HEK293T (cell line): ENCODE measurements around the gene TMIE.

Source experiments
- CTCF ChIA-PET: fragments of 350-600 bp; formaldehyde crosslinking; extraction: SDS; loops from one replicate; lab custom pipeline; 2021; ENCODE audit warnings: antibody characterized with exemption, inconsistent platforms; lab: Yijun Ruan, JAX
- POLR2A ChIA-PET: fragments of 350-600 bp; formaldehyde crosslinking; extraction: SDS; loops from one replicate; lab custom pipeline; 2020; ENCODE audit warnings: antibody characterized with exemption, inconsistent platforms; lab: Yijun Ruan, JAX
- DNase-seq: peaks from one replicate; pipeline ENCODE4 v3.0.0; 2012; ENCODE audit warnings: mixed read lengths; ENCODE audit errors: extremely low spot score
- ARNT ChIP-seq: fragments of 450-650 bp; IDR thresholded peaks from 2 replicates; pipeline ENCODE4 v1.6.1; 2017; ENCODE audit warnings: mild to moderate bottlenecking
- BHLHE40 ChIP-seq: fragments of 450-650 bp; IDR thresholded peaks from 2 replicates; pipeline ENCODE4 v1.6.1; 2016; ENCODE audit warnings: mild to moderate bottlenecking, moderate library complexity, borderline replicate concordance
- CTBP1 ChIP-seq: fragments of 450-650 bp; IDR thresholded peaks from 2 replicates; pipeline ENCODE4 v1.6.1; 2016; ENCODE audit warnings: borderline replicate concordance
- ELF4 ChIP-seq: fragments of 450-650 bp; IDR thresholded peaks from 2 replicates; pipeline ENCODE4 v1.6.1; 2017; ENCODE audit warnings: antibody characterized with exemption
- FOXA1 ChIP-seq: fragments of 450-650 bp; IDR thresholded peaks from 2 replicates; pipeline ENCODE4 v1.6.1; 2016; ENCODE audit warnings: mild to moderate bottlenecking
- FOXK2 ChIP-seq: fragments of 450-650 bp; IDR thresholded peaks from 2 replicates; pipeline ENCODE4 v1.6.1; 2016; ENCODE audit warnings: mild to moderate bottlenecking
- FOXM1 ChIP-seq: fragments of 450-650 bp; IDR thresholded peaks from 2 replicates; pipeline ENCODE4 v1.6.1; 2017; ENCODE audit warnings: mild to moderate bottlenecking, borderline replicate concordance
- HDGF ChIP-seq: fragments of 450-650 bp; IDR thresholded peaks from 2 replicates; pipeline ENCODE4 v1.6.1; 2017; ENCODE audit warnings: antibody characterized with exemption, borderline replicate concordance
- L3MBTL2 ChIP-seq: fragments of 450-650 bp; conservative IDR thresholded peaks from 2 replicates; pipeline ENCODE4 v1.6.1; 2016; ENCODE audit warnings: mild to moderate bottlenecking
- LEF1 ChIP-seq: fragments of 450-650 bp; IDR thresholded peaks from 2 replicates; pipeline ENCODE4 v1.6.1; 2017; ENCODE audit warnings: mild to moderate bottlenecking, borderline replicate concordance
- NFRKB ChIP-seq: fragments of 450-650 bp; IDR thresholded peaks from 2 replicates; pipeline ENCODE4 v1.6.1; 2016; ENCODE audit warnings: mild to moderate bottlenecking, moderate library complexity
- SP1 ChIP-seq: fragments of 450-650 bp; IDR thresholded peaks from 2 replicates; pipeline ENCODE4 v1.6.1; 2017
- SUZ12 ChIP-seq: fragments of 450-650 bp; IDR thresholded peaks from 2 replicates; pipeline ENCODE4 v1.6.1; 2016; ENCODE audit warnings: mild to moderate bottlenecking
- TARDBP ChIP-seq: fragments of 450-650 bp; IDR thresholded peaks from 2 replicates; pipeline ENCODE4 v1.6.1; 2016
- TF ChIP-seq, protein P1 (sequence below): fragments of 450-650 bp; IDR thresholded peaks from 2 replicates; pipeline ENCODE4 v1.6.1; 2016

The TMIE gene

DNA sequence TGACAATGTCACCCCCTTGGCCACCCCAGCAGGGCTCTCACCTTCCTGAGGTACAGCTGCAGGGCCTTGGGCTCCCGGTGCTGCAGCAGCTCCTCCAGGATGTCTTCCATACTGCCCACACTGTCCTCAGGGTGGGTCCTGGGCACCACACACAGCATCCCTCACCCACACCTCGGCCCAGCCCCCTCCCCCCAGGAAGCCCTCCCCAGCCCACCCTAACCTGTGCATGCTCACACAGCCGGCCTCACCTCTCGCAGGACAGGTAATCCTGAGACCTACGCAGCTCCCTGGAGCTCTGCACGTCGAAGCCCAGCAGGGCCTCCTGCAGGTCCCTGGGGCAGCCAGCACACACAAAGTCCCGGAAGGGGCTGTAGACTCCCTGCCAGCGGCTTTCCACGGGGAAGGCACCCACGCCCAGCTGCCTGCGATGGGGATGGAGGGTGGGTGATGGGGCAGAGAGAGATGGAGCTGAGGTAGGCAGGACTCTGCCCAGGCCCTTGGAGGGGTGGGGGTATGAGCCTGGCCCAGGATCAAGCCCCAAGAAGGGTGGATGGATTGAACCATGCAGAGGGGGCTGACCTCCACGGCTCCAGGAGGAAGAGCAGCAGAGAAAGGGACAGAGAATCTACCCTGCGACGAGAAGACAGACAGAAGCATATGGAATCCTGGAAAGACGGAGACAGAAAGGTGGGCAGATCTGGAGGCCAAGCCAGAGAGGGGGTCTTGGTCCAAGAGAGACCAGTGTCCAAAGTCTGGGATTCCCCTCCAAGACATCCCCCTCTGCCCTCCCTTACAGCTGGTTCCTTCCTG, 24.4 kb upstream of the TMIE start:
- ChIA-PET POLR2A (no interaction called here), CTCF (no interaction called here)
- no peak for TF ChIP-seq SP1
- TF ChIP-seq FOXK2 = no peak
- DNase-seq = no peak

DNA sequence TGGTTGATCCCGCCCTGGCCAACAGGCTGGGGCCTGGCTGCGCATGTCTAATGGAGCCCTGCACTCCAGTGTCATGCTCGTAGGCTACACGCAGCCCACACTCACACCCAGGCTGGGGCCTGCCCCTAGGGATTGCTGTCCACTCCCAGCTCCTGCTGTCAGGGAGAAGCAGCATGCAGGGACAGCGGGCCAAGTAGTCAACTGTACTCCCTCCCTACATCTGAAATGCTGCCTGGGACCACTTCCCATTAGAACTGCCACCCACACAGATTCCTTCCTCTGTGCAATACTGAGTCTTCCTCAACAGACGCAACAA, 23.8 kb upstream of the TMIE start:
- DNase-seq = no peak
- POLR2A ChIA-PET = no interaction called here
- TF ChIP-seq L3MBTL2 = no peak
- no peak for TF ChIP-seq FOXA1
- TF ChIP-seq SUZ12 = no peak
- no peak for TF ChIP-seq CTBP1
- TF ChIP-seq TARDBP = no peak
- no peak for TF ChIP-seq SP1
- TF ChIP-seq, protein P1, sequence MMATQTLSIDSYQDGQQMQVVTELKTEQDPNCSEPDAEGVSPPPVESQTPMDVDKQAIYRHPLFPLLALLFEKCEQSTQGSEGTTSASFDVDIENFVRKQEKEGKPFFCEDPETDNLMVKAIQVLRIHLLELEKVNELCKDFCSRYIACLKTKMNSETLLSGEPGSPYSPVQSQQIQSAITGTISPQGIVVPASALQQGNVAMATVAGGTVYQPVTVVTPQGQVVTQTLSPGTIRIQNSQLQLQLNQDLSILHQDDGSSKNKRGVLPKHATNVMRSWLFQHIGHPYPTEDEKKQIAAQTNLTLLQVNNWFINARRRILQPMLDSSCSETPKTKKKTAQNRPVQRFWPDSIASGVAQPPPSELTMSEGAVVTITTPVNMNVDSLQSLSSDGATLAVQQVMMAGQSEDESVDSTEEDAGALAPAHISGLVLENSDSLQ = no peak
- no peak for TF ChIP-seq FOXM1
- no peak for TF ChIP-seq NFRKB
- CTCF ChIA-PET = no interaction called here

DNA sequence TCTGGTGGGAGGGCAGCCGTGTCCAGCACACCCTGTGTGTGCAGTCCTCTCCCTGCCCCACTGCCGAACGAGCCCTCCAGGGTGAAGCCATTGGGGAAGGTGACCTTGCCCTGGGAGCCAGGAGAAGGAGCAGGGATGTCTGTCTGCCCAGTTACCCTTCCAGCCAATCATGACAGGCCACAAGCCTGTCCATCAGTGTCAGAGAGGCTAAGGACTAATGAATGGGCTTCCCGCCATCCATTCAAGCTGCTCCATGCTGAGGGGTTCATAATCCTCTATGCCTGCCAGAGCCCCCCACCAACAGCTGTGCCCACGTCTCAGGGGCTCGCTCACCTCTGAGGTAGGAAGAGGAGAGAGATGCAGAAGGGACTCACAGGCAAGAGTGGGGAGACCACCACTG, 22.9 kb upstream of the TMIE start:
- no peak for TF ChIP-seq ARNT
- no peak for TF ChIP-seq HDGF
- TF ChIP-seq, protein P1 = 0 out of 2 replicates have a peak, but pooled peaks have one; percentile 29
- CTCF ChIA-PET = no interaction called here
- POLR2A ChIA-PET = no interaction called here
- DNase-seq = no peak

DNA sequence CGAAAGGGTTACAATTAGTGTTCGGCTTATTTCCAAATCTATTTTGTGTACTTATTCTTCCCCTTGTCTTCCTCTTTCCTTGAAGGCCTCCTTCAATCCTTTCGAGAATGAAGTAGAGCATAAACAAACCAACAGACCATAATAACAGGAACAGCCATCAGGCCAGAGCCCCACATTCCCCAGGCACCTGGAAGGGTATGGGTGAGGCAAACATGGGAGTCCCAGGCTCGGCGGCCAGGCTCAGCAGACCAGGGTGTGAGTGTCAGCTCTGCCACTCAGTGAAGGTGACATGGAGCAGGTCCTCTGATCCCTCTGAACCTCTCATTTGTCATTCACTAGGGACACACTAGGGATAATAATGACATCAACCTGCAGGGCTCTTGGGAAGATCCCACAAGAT, 21.5 kb upstream of the TMIE start:
- ChIA-PET POLR2A (no interaction called here), CTCF (no interaction called here)
- DNase-seq = no peak
- TF ChIP-seq SP1 (no peak), ARNT (no peak), FOXK2 (no peak)

DNA sequence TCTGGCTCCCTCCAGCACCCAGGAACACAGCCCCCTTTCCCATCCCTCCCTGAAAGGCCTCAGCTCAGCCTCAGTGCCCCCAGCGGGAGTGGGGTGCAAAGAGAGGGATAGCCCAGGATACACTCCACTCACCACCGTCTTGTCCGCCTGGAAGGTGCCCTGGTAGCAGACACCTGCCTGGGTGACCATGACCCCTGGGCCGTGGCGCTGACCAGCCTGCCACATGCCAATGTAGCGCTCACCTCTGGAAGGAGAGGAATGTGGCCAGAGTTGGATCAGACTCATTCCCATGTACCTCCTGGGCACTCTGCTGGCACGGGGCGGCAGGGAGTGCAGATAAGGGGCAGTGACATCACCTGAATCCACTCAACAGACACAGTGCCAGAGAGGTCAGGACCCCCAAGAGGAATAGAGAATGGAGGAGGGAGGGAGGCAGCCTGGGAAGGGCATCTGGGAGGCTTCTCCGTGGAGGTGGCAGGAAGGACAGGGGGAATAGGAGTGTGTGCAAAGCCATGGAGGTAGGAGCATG, 20.8 kb upstream of the TMIE start:
- TF ChIP-seq ELF4 = no peak
- TF ChIP-seq CTBP1 = no peak
- TF ChIP-seq BHLHE40 = no peak
- TF ChIP-seq NFRKB = no peak
- TF ChIP-seq FOXM1 = no peak
- ChIA-PET POLR2A (no interaction called here), CTCF (no interaction called here)
- no peak for DNase-seq

DNA sequence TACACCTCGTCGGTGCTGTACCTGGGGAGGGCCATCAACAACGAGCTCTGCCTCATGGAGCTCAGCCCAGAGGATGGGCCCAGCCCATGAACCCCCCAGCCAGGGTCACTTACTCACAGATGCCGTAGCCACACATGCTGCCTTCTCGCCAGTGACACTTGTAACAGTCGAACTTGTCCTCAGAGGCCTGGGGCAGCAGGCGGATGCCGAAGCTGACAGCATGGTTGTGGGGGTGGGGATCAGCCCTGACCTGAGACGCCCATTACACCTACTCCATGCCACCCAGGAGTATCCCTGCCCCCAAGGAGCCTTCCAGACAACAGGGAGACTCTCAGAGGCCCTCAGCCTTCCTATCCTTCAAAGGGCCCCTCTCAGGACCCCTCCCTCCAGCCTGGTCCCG, 19.8 kb upstream of the TMIE start:
- DNase-seq = no peak
- POLR2A ChIA-PET = no interaction called here
- TF ChIP-seq BHLHE40 = no peak
- TF ChIP-seq SP1 = no peak
- TF ChIP-seq, protein P1 = no peak
- TF ChIP-seq CTBP1 = no peak
- no peak for TF ChIP-seq FOXA1
- TF ChIP-seq L3MBTL2 = no peak
- no peak for TF ChIP-seq FOXM1
- TF ChIP-seq LEF1 = no peak
- CTCF ChIA-PET = no interaction called here

DNA sequence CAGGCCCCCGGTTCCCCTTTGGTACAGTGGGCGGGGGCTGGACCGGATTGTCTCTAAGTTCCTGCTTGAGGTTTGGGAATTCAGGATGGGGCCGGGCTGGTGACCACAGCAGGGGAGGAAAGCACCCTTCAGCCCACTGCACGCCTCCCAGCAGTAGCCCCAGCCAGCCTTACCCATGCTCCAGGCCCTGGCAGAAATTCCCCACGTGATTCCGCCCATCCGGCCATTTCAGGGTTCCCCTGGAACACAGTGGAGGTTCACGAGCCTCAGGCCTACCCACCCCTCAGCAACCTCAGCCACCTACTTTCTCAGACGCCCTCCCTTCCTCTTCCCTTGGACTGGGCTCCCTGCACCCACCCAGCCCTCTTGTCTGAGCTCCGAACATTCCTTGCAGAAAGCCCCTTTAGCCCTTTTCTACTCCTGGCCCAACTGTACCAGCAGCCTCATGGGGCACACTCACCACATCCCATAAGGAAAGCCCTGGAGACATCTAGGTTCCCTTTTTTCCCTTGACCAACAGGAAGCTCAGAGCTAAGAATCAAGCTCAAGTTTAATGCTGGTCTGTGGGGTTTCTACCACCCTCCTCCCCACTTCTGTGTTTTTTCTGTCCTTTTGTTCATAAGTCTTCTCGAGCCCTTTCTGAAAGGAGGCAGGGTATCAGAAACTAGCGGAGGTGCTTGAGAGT, 19.2 kb upstream of the TMIE start:
- ChIA-PET POLR2A (no interaction called here), CTCF (no interaction called here)
- no peak for DNase-seq
- TF ChIP-seq FOXK2 = no peak
- TF ChIP-seq NFRKB = no peak
- no peak for TF ChIP-seq FOXA1
- TF ChIP-seq, protein P1 = no peak
- no peak for TF ChIP-seq ELF4
- TF ChIP-seq CTBP1 = no peak
- TF ChIP-seq BHLHE40 = no peak
- no peak for TF ChIP-seq FOXM1
- TF ChIP-seq SP1 = no peak
- TF ChIP-seq TARDBP = no peak
